Lower lobe of right lung (tissue), 2 donors: ENCODE results near the gene PTRHD1. TPM values are rescaled to one million over a fixed set of nuclear protein-coding genes. Genes with fewer than 3 reads are reported as not detected.

Source experiments
- ATAC-seq, 2 donors: fragments of 200-7000 bp; cut with Tn5 transposase; one replicate each; pipeline ENCODE4 v1.9.1; 2020 to 2022; ENCODE audit warnings: mild to moderate bottlenecking in 2 of 2, moderate library complexity in 2 of 2
- DNase-seq: peaks from one replicate; pipeline ENCODE4 v3.0.0-alpha.2; 2020
- H3K27ac ChIP-seq: fragments of 200-600 bp; one replicate; pipeline ENCODE4 v1.8.0; 2022
- H3K27me3 ChIP-seq: fragments of 200-600 bp; one replicate; pipeline ENCODE4 v1.8.0; 2022; ENCODE audit warnings: low read depth
- H3K36me3 ChIP-seq: fragments of 200-600 bp; one replicate; pipeline ENCODE4 v1.8.0; 2022; ENCODE audit warnings: mild to moderate bottlenecking
- H3K4me1 ChIP-seq: fragments of 200-600 bp; one replicate; pipeline ENCODE4 v1.8.0; 2022
- H3K4me3 ChIP-seq: fragments of 200-600 bp; one replicate; pipeline ENCODE4 v1.8.0; 2022; ENCODE audit warnings: mild to moderate bottlenecking
- H3K9me3 ChIP-seq: fragments of 200-600 bp; one replicate; pipeline ENCODE4 v1.8.0; 2022
- CTCF ChIP-seq: fragments of 200-600 bp; IDR thresholded peaks from one replicate; pipeline ENCODE4 v1.8.0; 2022; ENCODE audit warnings: antibody characterized with exemption, mild to moderate bottlenecking
- intact Hi-C: fragments of 100-400 bp; cut with DNase I; formaldehyde crosslinking; loops from one replicate; pipeline ENCODE4 v1.11.0; 2022
- total RNA-seq: library from RNA; stranded (reverse); fragmentation: NEBNext Ultra II Directional; extraction: Animal tissue kit (Norgen Biotek cat#: 25700); gene quantifications from one replicate; pipeline ENCODE4 v1.2.1, GENCODE V29; 2021
- donor health status: DM: no; HTN: yes; CAD: no; lungs with severe emphysema.

The PTRHD1 gene
- total RNA-seq, 1 donor from 2014 or later: 24.6 TPM

- Histone ChIP-seq H3K36me3 (peaks cover 52% of the 10 kb centered on the region), H3K27me3 (no peaks in the 10 kb centered on the region), H3K27ac (no peak overlapping the region), H3K4me3 (no peak overlapping the region), H3K9me3 (no peaks in the 10 kb centered on the region), H3K4me1 (peaks cover 6% of the 10 kb centered on the region)
- DNase-seq (no peak), ATAC-seq (no peak)
- TF ChIP-seq CTCF: no peak
- intact Hi-C loops: no loop called here
Measured at GRCh38 chr2:24768601-24769000, 24.6 kb downstream of the PTRHD1 start.

- no peak for TF ChIP-seq CTCF
- ATAC-seq: peak; percentile 85 to 92
- DNase-seq: peak; percentile 69
Measured at GRCh38 chr2:24768013-24768412, 25.2 kb downstream of the PTRHD1 start.

GRCh38 chr2:24766609-24767008 lies 26.6 kb downstream of the PTRHD1 start:
- no peaks in the 10 kb centered on the region for H3K27me3 ChIP-seq
- H3K36me3 ChIP-seq: peaks cover 68% of the 10 kb centered on the region
- no peak for DNase-seq
- no peak overlapping the region for H3K27ac ChIP-seq
- no peak for TF ChIP-seq CTCF
- H3K4me3 ChIP-seq: no peak overlapping the region
- intact Hi-C loops: no loop called here
- no peaks in the 10 kb centered on the region for H3K9me3 ChIP-seq
- peaks cover 6% of the 10 kb centered on the region for H3K4me1 ChIP-seq
- ATAC-seq: no peak

More at GRCh38 chr2:24768013-24768412, 25.2 kb downstream of the PTRHD1 start:
- Histone ChIP-seq H3K4me3 (no peak overlapping the region), H3K4me1 (peaks cover 6% of the 10 kb centered on the region), H3K9me3 (no peaks in the 10 kb centered on the region), H3K27ac (peak overlapping the region; percentile 21), H3K27me3 (no peaks in the 10 kb centered on the region), H3K36me3 (peaks cover 54% of the 10 kb centered on the region)
- intact Hi-C loops: no loop called here

GRCh38 chr2:24763843-24764242 lies 29.3 kb downstream of the PTRHD1 start:
- no peak for ATAC-seq
- no peak overlapping the region for H3K4me3 ChIP-seq
- H3K36me3 ChIP-seq: peaks cover 70% of the 10 kb centered on the region
- no peak for DNase-seq
- H3K4me1 ChIP-seq: peaks cover 6% of the 10 kb centered on the region
- H3K27me3 ChIP-seq: no peaks in the 10 kb centered on the region
- no peak overlapping the region for H3K27ac ChIP-seq
- intact Hi-C loops: no loop called here
- TF ChIP-seq CTCF: no peak
- H3K9me3 ChIP-seq: no peaks in the 10 kb centered on the region

GRCh38 chr2:24762518-24762917 lies 30.7 kb downstream of the PTRHD1 start:
- no peak for ATAC-seq
- intact Hi-C loops: no loop called here
- no peaks in the 10 kb centered on the region for H3K27me3 ChIP-seq
- no peak for TF ChIP-seq CTCF
- no peak overlapping the region for H3K4me3 ChIP-seq
- peaks cover 70% of the 10 kb centered on the region for H3K36me3 ChIP-seq
- H3K9me3 ChIP-seq: no peaks in the 10 kb centered on the region
- H3K27ac ChIP-seq: no peak overlapping the region
- H3K4me1 ChIP-seq: no peaks in the 10 kb centered on the region
- DNase-seq: no peak

GRCh38 chr2:24761866-24762265 lies 31.3 kb downstream of the PTRHD1 start:
- Histone ChIP-seq H3K4me3 (no peak overlapping the region), H3K4me1 (no peaks in the 10 kb centered on the region), H3K27ac (no peak overlapping the region), H3K36me3 (peaks cover 74% of the 10 kb centered on the region), H3K9me3 (no peaks in the 10 kb centered on the region), H3K27me3 (no peaks in the 10 kb centered on the region)
- intact Hi-C loops: no loop called here
- ATAC-seq (no peak), DNase-seq (no peak)
- TF ChIP-seq CTCF: no peak
